ENCODE results near the gene USP21.
A peak's percentile ranks its signal among the peaks of the same experiment; 100 is the strongest.

The USP21 gene

DNA sequence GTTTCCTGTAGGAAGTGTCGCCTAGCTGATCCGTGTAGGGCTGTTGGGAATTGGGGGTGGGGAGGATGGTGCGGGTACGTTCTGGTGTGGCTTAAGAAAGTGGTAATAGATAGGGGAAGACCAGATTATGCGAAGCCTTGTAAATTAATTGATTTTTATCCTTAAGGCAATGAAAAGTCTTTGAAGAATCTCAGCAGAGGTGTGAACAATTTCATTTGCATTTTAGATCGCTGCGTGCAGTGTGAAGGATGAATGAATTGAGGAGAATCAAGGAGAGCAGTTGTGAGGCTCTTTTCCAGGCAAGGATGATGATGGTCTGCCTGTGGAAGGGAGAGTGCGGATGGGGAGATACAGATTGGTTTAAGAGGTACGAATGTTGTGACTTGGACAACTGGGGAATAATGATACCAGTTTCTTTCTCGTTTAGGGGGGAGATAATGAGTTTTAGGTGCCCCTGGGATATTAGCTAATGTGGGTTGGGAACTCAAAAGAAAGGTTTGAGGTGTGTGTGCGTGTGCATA lies 26.0 kb upstream of the USP21 start:
- DNase-seq = no peak

DNA sequence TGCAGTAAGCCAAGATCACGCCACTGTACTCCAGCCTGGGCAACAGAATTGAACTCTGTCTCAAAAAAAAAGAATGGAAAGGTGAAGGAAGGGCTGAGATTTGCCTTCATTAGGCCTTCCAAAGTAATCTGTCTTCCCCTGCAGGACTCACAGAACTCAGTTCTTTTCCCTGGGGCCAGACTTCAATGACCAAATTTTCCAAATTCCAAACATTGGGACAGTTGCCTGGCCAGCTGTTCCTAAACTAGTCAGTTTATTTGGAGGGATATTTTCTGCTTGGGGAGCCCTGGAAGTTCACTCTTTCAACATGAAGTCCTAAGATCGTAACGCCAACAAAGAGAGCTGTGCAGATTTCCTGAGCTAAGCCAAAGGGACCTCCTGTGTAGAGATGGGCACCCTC lies 21.4 kb upstream of the USP21 start:
- DNase-seq = no peak

DNA sequence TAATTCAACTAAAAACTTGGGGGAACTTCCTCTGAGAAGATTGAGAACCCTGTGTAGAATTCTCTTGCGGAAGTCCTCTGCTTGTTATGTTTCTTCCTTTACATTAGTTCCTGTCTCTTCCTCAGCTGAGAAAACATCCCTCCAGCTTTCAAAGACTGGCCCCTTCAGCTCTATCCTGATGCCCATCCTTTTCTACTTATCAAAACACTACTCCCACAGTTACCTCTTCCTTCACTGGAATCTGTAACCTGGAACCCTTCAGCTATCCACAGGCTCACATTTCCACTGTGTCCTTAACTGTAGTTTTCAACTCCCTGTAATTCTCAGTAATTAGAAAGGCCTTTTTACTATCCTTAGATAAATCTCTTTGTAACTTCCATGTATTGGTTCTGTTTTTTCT lies 20.9 kb upstream of the USP21 start:
- DNase-seq = no peak

DNA sequence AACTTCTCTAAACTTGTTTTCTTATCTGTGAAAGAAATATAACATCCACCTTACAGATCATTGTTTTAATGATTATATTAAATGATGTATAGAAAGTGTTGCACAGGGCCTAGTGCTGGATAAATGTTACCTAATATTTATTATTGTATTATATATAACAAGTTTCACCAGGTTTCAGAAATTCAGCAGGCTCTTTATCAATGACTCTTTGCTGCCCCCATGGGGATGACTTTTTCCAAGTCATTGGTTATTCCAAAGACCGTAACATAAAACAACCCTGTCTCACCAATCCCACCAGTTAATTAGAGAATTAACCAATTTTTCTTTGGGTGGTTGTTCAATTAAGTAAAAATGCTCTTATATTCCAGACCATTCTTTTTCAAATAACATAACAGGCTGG lies 19.5 kb upstream of the USP21 start:
- DNase-seq = peak; percentile 47

DNA sequence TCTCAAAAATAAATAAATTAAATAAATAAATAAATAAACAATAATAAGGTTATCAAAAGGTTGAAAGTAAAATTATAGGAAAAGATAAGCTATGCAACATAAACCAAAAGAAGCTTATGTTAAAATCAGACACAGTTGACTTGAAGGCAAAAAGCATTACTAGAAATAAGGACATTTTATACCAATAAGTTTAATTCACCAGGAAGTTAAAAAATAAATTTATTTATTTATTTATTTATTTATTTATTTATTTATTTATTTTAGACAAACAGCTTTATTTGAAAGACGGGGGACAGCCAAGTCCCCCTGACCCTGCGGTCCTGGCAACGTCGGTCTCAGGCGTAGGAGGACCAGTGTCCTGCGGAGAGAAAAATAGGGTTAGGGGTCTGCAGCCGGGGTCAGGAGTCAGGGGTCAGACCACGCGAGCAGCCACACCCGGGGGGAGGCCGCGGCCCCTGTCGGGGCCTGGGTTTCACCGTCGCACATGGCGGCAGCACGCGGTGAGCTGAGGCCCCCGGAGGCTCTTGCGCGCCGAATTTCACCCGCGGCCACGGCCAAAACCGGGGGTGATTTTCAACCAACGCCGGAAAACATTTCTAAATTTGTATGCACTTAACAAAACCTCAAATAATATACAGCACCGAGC lies 18.4 kb upstream of the USP21 start:
- DNase-seq = no peak

DNA sequence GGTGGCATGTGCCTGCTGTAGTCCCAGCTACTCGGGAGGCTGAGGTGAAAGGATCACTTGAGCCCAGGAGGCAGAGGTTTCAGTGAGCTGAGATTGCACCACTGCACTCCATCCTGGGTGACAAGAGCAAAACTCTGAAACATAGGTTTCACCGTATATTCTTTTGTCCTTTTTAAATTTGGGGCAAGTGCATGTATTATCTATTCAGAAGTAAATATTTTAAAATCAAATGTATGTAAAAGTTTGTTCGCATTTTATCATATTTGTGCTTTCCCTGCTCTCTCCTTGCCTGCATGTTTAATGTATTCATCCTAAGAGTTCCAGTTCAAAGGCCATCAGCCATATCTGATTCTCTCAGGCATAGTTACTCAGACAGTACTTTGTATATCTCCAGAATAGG lies 13.5 kb upstream of the USP21 start:
- DNase-seq = no peak

DNA sequence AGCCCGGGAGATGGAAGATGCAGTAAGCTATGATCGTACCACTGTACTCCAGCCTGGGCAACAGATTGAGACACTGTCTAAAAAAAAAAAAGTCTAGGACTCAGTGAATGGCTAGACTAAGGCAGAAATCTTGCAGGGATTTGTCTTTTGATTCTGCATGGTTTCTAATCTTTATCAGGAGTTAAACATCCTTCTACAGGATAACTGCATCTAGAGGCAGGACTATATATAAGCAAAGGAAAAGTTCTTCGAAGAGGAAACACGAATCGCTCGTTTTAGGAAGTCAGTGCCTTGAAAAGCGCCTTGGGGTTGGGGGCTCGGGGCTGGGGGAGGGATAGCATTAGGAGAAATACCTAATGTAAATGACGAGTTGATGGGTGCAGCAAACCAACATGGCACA lies 6.1 kb upstream of the USP21 start:
- DNase-seq = no peak

DNA sequence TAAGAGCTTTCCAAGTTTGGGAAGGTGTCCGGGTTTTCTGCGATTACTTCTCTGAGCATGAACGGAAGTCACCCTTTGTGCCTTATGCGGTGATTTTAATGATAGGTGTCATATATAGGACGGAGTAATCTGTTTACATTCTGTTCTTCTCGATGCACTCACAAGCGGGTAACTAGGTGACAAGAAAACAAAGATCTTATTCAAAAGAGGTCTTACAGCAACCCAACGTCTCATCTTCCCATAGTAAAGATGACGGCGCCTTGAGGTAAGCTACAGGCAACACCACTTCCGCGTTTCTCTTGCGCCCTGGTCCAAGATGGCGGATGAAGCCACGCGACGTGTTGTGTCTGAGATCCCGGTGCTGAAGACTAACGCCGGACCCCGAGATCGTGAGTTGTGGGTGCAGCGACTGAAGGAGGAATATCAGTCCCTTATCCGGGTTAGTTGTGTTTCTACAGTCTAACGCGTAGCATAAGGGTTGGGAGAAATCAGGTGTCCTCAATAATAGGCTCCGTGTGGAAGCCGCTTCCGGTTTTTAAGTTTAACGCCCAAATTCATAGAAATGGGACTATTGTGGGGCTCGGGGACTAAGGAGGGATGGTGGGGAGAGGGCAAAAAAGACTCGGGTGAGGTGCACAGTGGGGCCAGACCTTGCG lies 5.5 kb upstream of the USP21 start, which contains the start of gene UFC1:
UFC1 (plus strand) TSS at position 297 of the 656 bp plus-strand sequence; CDS start at position 317, 20 bp downstream.
- peak; percentile 79 for DNase-seq

DNA sequence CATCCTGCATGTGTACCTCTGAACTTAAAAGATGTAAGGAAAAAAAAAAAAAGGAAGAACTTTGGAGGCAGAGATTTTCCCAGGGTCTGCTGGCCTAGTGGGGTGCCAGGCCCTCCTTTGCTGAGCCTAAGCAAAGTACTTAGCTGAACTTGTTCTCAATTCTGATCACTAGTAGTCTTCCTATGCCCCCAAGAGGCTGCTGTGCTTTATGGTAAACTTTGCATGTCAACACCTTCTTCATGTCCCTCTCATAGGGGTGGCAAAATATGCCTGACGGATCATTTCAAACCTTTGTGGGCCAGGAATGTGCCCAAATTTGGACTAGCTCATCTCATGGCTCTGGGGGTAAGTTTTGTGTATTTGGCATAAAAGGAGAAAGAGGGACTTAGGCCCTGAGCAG lies 1.4 kb upstream of the USP21 start:
- DNase-seq = no peak

DNA sequence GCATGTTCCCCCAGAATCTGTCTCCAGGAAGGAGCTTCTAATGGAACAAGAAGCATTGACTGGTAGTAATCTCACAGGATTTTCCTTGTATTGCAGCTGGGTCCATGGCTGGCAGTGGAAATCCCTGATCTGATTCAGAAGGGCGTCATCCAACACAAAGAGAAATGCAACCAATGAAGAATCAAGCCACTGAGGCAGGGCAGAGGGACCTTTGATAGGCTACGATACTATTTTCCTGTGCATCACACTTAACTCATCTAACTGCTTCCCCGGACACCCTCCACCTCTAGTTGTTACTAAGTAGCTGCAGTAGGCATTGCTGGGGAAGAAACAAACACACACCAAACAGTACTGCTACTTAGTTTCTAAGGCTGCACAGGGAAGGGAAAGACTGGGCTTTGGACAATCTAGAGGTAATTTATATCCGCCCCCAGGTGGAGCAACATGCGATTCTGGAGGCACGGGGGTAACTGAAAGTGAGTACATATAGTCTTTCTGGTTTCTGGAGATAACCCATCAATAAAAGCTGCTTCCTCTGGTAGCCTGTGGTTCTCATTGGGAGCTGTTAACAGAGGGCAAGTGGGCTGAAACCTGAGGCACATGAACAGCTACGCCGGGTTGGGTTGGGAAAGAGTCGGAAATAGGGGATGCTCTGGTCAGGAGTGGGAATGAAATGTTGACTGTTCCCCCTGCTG lies 837 bp upstream of the USP21 start:
- no peak for DNase-seq

DNA sequence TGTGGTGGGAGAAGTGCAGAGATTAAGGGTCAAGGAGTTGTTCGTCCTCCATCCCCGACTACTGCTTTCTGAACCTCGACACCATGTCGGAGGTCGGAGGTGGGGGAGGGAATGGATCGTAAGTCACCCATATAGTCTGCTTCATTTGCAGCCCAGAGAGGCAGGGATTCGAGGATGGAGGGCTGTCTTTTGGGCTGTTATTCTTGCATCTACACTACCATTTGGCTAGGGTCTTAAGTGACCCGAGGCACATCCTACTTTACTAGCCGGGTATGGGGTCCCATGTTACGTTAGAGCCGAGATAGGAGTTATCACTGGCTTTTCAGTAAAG lies 578 bp downstream of the USP21 start:
- DNase-seq = no peak

DNA sequence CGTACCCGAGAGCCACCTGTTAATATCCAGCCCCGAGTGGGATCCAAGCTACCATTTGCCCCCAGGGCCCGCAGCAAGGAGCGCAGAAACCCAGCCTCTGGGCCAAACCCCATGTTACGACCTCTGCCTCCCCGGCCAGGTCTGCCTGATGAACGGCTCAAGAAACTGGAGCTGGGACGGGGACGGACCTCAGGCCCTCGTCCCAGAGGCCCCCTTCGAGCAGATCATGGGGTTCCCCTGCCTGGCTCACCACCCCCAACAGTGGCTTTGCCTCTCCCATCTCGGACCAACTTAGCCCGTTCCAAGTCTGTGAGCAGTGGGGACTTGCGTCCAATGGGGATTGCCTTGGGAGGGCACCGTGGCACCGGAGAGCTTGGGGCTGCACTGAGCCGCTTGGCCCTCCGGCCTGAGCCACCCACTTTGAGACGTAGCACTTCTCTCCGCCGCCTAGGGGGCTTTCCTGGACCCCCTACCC lies 1.4 kb downstream of the USP21 start:
- DNase-seq = no peak

DNA sequence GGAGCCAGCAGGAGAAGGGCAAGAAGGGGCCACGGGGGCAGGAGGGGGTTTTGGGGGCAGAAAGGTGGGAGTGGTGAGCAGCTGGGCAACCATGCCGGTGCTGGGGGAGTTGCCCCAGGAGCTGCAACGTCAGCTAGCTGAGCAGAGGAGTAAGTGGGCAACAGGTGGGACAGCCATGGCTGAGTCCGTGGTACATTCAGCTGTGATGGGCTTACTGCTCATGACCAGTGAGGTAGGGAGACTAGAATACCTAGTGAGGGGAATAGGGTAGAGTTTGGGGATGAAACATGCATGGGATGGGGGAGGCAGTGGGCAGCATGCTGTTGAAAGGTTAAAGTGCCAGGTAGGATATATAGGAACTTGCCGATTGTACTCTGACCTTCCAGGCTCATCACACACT lies 2.4 kb downstream of the USP21 start:
- no peak for DNase-seq

DNA sequence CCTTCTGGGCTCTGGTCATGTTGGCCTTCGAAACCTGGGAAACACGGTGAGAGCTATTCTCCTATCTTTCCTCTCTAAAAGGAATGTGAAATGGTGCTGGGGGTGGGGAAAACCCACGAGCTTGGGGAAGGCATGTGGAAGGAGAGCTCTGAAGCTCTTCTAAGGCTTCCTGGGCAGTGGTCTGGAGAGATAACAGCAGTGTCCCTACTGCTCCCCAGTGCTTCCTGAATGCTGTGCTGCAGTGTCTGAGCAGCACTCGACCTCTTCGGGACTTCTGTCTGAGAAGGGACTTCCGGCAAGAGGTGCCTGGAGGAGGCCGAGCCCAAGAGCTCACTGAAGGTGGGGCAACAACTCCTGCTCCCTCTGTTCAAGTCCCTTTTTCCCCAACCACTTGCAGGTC lies 2.8 kb downstream of the USP21 start:
- no peak for DNase-seq

DNA sequence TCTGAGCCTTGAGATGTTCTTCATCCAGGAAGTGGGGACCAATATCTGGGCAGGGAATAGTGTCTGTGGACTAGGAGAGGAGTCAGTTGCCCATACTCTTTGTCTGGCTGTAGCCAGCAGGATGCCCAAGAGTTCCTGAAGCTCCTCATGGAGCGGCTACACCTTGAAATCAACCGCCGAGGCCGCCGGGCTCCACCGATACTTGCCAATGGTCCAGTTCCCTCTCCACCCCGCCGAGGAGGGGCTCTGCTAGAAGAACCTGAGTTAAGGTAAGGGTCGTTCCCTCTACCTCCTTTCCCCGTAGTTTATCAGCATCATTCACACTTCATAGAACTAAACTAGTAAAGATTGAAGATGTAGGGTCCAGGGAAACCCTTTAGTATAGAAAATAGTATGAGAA lies 3.5 kb downstream of the USP21 start:
- no peak for DNase-seq

DNA sequence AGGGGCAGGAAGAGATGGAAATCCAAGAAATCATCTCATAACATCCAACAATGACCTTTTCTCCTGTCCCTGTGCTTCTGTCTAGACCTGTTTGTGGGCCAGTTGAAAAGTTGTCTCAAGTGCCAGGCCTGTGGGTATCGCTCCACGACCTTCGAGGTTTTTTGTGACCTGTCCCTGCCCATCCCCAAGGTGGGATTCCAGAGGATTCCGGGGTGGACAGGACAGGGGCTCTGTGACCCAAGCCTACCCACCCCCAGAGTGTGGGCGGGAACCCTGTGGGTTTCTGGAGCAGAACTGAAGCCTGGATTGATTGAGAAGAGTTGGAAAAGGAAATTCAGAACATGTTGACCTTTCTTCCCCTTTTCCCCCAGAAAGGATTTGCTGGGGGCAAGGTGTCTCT lies 4.5 kb downstream of the USP21 start:
- DNase-seq = no peak

DNA sequence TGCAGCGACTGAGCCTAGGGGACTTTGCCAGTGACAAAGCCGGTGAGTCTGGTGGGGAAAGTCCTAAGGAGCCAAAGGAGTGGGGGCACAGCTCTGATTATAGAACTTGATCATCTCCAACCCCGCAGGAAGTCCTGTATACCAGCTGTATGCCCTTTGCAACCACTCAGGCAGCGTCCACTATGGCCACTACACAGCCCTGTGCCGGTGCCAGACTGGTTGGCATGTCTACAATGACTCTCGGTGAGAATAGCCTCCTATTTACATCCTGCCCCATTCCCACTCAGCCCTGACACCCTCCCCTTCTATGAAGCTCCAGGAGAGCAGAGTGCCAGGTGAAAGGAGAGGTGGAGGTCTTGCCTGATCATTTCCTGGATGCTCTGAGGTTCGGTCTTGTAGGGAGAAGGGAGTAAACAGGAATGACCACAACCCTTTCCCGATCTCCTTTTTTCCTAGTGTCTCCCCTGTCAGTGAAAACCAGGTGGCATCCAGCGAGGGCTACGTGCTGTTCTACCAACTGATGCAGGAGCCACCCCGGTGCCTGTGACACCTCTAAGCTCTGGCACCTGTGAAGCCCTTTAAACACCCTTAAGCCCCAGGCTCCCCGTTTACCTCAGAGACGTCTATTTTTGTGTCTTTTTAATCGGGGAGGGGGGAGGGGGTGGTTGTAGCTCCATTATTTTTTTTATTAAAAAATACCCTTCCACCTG lies 5.8 kb downstream of the USP21 start:
- no peak for DNase-seq

DNA sequence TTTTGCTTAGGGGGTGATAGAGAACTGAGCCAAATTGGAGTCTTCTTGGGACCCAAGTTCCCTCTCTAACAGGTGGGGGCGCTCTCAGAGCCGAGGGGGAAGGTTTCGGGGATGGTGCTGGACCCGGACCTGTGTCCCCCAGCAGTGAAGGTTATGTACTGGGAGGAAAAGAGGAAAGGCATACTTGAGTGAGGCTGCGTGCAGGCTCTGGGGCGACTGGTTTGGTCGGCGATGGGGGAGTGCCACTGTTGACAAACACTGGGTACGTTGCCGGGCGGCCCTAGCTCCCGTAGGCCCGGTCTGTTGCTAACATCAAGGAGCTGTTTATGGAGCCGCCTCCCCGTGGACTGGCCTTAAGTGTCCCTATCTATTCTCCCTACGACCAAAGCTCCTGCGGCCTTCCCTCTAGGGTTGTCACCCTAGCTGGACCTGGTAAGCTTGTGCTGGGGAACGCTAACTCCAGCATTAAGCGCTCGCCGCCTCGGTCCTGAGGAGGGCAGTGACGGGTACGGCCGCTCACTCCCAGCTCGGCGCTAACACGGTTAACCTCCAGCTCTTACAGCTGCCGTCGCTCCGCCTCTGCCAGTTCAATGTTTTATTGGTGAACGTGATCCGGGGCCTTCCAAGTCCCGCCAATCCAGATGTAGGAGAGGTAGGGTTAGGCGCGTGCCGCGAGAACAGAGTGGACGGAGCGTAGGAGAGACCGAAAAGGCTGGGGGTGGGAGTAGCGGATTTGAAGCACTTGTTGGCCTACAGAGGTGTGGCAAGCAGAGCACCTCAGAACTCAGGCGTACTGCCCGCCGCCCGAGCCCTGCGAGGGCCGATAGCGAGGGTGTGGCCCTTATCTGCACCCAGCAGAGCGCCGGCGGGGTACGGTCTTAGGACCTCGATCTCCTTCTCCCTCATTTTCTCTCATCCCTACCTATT lies 6.7 kb downstream of the USP21 start, which contains the start of gene PPOX:
PPOX (plus strand) TSS at position 685 of the 927 bp plus-strand sequence. CDS start 422 bp downstream, outside the sequence.
- DNase-seq = peak; percentile 88

DNA sequence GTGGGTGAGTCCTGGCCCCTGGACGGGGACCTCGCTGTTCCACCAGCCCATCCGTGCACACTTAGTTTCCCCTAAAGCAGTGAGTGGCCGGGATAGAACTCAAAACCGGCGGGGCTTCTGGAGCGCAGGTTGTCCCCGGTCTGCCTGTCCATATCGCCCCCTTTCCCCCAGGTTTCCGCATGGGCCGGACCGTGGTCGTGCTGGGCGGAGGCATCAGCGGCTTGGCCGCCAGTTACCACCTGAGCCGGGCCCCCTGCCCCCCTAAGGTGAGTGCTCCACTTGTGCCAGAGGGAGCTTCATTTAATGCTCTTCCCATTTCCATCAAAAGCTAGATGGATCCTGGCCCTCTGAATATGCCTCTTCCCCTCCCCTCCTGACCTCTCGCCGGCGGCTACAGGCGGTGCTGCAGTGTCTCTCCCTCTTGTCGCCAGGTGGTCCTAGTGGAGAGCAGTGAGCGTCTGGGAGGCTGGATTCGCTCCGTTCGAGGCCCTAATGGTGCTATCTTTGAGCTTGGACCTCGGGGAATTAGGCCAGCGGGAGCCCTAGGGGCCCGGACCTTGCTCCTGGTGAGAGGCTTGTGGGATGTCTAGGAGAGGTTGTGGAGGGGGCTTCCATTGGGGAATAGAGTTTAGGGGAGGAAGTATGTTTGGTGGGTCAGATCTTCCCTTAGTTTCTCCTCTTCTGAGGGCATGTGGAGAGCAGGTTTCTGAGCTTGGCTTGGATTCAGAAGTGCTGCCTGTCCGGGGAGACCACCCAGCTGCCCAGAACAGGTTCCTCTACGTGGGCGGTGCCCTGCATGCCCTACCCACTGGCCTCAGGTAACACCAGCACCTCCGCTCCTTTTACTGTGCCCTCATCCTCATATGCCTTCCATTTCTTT lies 7.6 kb downstream of the USP21 start:
- DNase-seq = no peak

DNA sequence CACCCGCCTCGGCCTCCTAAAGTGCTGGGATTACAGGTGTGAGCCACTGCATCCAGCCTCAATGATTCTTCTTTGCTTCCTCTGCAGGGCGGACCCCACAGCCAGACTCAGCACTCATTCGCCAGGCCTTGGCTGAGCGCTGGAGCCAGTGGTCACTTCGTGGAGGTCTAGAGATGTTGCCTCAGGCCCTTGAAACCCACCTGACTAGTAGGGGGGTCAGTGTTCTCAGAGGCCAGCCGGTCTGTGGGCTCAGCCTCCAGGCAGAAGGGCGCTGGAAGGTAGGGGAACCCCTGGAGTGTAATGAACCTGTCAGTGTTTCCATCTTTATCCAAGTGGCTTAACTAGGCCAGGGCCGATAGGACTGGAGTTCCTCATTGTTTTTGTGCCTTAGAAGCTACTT lies 9.6 kb downstream of the USP21 start:
- no peak for DNase-seq

DNA sequence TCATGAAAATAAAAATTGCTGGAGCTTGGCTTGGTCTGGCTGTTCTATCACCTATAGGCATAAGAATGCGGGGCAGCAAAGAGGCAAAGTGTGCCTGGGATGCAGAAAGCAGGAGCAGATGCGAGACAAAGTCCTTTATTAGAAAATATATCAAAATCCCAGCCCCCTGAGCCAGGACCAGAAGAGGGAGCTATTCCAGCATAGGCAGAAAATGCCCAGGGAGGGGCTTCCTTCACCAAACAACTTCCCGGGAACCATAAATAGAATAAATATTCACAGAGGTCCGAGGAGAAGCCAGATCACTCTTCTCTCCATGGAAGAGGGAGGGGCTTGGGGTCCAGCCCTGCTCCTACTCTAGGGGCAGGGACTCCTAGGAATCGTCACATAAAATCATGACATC lies 11.9 kb downstream of the USP21 start:
- DNase-seq = no peak

Measured in activated naive CD4-positive, alpha-beta T cell treated with anti-CD3 and anti-CD28 coated beads, Interleukin-2, amount 50 U/mL, for 16 hours (primary cell).